Pulmonary artery endothelial cell (primary cell): ENCODE data around the gene CLOCK. TPM values are rescaled to one million over a fixed set of nuclear protein-coding genes. Genes with fewer than 3 reads are reported as not detected.

ENCODE experiments used
- DNase-seq: peaks from one replicate; pipeline ENCODE4 v3.0.0-alpha.2; 2011; ENCODE audit warnings: low read depth, low spot score
- total RNA-seq: library from RNA; depleted of rRNA; stranded (reverse); fragments of >200 nt; gene quantifications from 2 replicates; pipeline ENCODE4 v1.2.3, GENCODE V29; 2014

Gene CLOCK
- total RNA-seq, 1 donor from 2014 or later, result 21.4 TPM

DNA sequence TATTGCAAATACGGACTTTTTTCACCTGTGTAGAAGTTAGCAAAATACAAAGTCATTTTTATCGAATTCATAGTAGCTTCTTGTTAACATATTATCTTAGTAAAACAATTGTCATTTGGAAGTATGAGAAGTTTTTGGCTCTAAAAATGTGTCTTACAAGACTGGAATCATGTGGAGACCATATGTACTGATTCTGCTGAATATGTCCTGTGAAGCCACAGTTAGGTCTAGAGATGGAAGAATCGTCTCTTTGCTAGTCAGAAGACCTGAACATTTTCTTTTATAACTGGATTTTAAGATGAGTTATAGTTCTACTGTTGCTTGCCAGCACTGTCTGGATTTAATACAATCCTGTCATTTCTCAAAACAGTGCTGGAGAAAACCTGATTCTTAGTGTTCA lies 121.9 kb downstream of the CLOCK start:
- DNase-seq, result no peak

DNA sequence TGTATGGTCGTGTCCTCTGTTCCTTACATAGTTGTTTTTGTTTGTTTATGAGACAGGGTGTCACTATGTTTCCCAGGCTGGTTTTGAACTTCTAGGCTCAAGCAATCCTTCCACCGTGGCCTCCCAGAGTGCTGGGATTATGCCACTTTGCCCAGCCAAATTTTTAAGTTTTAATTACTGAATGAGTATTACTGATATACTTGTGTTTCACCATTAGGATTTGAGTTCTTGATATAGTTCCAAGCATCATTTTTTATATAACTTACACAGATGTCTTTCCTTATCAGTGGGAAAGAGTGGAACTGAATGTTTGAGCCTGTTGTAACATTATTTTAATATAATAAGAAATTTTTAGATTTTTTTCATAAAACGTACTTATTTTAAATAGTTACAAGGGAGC lies 130.5 kb downstream of the CLOCK start:
- DNase-seq, result no peak

DNA sequence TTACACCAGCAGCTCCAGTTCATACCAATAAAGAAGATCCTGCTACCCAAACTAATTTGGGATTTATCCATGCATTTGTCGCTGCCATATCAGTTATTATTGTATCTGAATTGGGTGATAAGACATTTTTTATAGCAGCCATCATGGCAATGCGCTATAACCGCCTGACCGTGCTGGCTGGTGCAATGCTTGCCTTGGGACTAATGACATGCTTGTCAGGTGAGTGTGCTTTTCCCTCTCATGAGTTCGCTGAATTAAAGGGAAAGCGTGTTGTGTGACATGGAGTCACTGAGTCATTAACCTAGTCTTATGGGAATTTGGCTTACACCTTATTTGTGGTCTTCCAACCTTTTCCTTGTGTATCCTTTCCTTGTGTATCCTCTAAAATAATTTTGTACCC lies 135.1 kb downstream of the CLOCK start:
- DNase-seq, result no peak

DNA sequence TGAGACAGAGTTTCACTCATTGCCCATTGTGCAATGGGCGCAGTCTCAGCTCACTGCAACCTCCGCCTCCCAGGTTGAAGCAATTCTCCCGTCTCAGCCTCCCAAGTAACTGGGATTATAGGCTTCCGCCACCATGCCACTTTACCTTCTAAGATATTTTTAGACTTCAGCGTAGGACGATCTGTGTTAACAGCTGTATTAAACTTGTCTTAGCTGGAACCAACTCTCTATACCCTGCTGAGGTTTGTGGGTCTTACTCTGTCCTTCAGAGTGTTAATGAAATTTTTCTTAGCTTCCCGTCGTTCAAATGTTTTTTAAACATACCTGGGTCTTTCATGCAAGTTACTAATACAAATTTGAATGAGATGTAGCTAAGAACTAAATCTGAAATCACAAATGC lies 136.3 kb downstream of the CLOCK start:
- DNase-seq, result no peak

DNA sequence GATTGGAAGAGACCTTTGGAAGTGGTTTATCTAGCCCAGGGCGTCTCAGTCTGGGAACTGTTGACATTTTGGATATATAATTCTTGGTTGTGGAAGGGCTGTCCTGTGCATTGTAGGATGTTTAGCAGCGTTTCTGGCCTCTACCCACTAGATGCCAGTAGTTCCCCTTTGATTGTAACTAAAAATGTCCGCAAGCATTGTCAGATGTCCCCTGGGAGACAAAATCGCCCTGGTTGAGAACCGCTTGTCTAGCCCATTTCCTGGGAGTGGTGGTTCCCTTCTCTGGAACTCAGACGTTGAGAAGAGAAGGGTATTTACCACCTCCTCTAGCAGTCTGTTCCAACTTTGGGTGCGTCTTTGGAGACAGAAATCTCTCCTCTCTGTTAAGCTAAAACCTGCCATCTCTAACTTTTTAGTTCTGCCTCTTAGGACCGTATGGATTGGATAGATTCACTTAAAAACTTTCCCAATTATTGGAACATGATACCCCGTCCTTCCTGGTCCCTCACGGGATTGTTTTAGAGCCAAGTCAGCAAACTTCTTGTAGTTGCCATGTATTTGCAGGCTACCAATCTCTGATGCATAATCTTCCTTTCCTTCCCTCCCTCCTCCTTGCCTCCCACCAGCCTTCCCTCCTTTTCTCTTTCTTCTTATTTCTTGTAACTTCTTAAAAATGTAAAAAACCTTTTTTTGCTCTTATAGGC lies 137.1 kb downstream of the CLOCK start:
- no peak for DNase-seq

DNA sequence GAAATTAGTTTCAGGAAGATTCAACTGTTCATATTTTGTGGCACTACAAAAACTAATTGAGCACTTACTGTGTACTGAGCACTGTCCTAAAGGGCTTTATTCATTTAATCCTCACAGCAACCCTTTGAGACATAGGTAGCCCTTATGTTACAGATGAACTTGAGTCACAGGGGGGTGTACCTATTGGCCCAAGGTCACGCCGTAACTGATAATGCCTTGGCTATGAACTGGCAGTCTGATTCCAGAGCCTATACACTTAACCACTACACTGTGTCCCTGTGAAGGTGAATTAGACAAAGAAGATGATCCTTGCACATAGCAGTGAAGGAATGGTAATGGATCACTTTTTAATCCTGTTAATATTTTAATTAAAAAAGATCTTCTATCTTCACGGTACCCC lies 138.9 kb downstream of the CLOCK start:
- DNase-seq, result no peak

DNA sequence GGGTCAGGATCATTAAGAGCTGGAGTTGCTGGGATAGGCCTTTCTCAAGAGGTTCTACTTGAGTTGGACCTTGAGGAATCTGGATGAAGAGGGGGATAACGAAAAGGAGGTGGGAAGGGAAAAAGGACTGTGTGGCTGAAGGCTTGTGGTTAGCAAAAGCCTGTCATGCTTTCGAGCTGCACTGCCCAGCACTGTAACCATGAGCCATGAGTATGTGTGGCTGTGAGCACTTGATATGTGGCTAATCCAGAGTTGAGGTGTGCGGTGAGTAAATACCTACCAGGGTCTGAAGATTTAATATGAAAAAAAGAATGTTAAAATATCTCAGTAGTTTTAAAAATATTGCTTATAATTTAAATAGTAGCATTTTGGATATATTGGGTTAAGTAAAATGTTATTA lies 139.6 kb downstream of the CLOCK start:
- DNase-seq, result no peak

DNA sequence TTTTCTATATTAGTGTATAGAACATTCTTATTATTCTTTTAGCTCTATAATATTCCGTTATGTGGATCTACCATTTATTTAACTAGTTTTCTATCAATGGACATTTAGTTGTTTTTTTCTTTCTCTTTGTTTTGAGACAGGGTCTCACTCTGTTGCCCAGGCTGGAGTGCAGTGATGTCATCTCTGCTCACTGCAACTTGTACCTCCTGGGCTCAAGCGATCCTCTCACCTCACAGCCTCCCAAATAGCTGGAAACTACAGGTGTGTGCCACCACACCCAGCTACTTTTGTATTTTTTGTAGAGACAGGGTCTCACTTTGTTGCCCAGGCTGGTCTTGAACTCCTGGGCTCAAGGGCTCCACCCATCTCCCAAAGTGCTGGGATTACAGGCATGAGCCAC lies 140.2 kb downstream of the CLOCK start:
- DNase-seq, result no peak

DNA sequence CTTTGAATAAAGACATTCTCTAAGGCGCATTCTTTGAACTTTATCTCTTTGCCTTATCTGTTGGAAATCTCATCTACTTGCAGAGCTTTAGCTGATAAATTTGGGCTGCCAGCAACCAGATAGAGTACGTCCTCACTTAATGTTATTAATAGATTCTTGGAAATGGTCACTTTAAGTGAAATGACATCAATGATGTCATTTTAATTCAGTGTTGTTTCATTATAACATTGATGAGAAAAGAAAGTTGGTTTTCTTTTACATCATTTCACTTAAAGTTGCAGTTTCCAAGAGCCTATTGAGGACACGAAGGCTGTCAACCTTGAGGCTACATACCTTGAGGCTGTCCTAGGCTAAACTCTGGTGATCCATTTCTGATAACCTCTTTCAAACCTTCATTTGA lies 141.6 kb downstream of the CLOCK start:
- no peak for DNase-seq

DNA sequence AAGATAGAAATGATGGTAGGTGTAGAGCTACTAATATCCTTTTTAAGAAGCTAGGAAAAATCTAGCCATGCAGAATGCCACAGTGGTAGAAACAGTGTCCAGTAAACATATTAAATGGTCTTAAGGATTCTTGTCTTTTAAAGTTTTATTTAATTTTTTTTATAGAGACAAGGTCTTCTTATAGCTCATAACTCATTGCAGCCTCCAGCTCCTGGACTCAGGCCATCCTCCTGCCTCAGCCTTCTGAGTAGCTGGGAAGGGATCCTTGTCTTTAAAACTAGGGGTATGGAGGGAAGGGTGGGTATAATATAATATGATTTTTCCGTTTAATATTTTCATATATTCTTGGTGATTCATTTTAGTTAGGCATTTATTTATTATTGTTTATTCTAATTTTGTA lies 147.1 kb downstream of the CLOCK start:
- no peak for DNase-seq

DNA sequence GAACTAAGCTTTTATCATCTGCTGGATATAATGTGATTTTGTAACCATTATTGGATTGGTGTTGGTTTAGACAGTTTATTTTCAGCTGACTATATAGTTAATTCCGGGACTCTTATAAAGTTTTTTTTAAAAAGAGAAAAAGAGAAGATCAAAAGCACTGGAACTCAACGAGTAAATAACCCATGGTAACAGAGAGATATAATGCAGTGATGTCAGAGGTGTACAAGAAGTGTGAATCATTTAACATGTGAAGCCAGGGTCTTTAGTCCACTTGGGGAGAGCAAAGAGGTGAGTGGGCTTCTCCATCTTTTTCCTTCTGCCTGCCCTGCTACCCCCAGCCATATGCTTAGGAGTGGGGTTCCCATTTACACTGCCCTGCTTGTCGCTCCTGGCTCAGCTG lies 147.7 kb downstream of the CLOCK start:
- DNase-seq, result no peak

DNA sequence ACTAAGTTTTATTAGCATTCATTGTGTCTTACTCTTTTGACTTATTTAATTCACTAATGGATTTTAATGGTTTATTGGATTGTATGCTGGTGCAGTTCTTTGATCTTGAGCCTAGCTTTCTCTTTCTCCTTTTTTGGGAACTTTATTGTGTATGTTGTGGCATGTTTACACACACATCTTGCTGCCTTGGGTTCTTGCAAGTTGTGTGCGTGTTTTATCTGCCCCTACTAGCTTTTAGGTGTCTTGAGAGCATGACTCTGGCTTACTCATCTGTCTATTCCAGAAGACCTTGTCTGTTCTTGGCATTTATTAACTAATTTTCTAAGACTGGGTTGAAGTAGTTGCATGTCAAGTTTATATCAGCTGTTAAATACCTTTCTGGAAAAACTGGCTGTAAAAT lies 148.2 kb downstream of the CLOCK start:
- DNase-seq, result no peak

DNA sequence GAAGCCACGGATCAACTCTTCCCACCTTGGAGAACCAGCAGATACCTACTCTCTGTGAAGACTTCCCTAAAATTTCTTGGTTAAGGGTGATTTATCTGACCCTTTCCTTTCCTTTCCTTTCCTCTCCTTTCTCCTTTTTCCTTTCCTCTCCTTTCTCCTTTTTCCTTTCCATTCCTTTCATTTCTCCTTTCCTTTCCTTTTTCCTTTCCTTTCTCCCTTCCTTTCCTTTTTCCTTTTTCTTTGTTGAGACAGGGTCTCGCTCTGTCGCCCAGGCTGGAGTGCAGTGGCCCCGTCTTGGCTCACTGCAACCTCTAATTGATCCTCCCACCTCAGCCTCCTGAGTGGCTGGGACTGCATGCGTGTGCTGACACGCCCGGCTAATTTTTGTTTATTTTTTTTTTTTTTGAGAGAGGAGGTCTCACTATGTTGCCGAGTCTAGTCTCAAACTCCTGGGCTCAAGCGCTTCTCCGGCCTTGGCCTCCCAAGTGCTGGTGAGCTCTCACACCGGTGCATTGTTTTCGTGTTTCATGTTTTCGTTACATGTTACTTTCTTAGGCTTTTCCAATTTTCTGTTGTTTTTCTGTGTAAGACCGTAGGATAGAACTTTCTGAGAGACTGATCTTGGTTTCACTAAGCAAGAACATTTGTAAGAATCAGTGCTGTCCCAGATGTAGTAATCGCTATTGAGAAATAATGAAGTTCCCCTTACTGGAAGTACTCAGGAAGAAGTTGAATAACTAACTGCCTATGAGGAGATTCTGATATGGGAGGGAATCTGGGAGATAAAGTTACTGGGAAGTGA lies 149.0 kb downstream of the CLOCK start:
- DNase-seq, result no peak

DNA sequence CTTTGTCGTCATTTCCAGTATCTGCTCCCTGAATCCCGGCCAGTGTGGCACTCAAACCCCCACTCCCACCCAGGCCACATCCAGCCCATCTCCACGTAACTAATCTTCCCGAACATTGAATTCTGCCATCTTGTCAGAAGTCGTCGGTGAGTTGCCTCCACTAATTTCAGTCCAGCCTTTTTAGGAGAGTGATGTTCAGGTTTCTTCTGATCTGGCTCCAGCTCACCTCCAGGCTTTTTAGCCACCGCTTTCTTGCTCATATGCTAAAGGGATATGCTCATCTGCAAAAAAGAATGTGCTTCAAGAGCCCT lies 149.6 kb downstream of the CLOCK start:
- DNase-seq, result no peak

DNA sequence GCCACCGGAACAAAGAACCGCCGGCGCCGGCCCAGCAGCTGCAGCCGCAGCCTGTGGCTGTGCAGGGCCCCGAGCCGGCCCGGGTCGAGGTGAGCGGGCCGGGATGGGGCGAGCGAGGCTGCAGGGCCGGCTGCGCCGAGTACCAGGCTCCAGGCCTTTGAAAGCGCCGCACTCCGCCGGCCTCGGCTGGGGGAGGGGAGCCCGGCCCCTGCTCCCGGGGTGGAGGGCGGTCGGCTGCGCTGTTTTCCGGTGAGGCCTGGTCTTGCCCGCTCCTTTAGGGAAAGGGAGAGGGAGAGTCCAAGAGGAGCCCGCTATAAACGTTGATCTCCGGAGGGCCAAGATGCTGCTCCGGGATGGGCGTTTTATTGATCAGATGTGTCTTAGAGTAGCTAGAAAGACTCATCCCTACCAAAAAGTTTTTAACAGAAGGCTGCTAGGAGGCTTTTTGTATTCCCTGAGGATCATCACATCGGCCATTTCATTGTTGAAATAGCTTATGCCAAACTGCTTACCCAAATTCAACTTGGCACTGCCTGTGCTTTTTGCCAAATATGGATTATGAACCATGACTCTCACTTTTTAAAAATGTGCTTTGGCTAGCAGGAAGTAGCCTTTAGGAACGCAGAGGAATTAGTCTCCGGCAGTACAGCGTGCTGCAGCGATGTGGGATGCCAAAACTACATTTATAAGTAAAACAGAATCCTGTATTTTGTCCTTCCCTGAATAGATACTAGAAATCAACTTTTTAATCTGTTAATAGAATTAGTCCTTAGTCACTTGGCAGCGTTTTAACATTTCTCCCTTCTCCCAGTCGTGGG lies 150.2 kb downstream of the CLOCK start:
- DNase-seq, result no peak

DNA sequence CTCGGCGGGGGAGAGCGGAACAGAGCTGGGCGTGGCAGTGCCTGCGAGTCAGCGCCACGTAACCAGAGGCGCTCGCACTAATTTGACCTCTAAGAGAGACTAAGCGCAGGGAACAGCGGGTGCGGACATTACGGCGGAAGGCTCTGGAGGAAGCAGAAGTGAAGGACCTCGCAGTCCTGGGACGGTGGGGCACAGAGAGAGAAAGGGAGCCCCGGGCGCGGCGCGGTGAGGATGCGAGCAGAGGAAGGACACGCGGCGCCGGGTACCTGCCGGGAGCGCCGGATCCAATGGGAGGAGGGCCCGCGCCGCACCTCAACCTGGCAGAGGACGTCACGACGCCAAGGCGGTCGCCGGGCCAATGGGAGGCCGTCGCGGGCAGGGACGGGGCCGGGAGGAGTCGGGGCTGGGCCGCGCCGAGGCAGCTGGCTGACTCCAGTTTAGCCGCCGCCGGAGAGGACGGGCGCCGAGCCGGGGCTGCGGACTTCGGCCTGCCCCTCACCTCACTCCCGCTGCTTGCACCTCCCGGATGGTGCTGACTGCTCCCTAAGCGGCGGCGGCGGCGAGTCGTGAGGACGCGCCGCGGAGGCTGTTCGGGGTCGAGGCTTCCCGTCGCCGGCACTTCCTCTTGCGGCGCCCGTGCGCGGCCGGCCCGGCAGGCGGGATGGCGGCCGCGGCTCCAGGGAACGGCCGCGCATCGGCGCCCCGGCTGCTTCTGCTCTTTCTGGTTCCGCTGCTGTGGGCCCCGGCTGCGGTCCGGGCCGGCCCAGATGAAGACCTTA lies 151.0 kb downstream of the CLOCK start, which contains the start of gene TMEM165:
Gene TMEM165 (plus strand): TSS at position 429 of the 779 bp plus-strand sequence. CDS start 233 bp downstream, at position 662.
- peak; percentile 54 for DNase-seq

DNA sequence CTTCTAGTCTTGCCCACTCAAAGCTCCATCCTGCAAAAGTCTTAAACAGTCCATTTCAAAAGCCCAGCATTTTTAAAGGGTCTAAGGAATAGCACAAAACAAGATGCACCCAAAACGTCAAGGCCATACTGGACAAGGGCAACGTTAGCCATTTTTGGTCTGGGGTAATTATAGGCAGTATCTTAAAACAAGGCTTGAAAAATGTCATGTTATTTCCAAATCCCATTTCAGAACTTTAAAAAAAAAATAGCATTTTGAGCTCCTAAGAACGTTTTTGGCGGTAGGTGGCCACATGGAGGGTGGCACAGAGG lies 151.5 kb downstream of the CLOCK start:
- no peak for DNase-seq

DNA sequence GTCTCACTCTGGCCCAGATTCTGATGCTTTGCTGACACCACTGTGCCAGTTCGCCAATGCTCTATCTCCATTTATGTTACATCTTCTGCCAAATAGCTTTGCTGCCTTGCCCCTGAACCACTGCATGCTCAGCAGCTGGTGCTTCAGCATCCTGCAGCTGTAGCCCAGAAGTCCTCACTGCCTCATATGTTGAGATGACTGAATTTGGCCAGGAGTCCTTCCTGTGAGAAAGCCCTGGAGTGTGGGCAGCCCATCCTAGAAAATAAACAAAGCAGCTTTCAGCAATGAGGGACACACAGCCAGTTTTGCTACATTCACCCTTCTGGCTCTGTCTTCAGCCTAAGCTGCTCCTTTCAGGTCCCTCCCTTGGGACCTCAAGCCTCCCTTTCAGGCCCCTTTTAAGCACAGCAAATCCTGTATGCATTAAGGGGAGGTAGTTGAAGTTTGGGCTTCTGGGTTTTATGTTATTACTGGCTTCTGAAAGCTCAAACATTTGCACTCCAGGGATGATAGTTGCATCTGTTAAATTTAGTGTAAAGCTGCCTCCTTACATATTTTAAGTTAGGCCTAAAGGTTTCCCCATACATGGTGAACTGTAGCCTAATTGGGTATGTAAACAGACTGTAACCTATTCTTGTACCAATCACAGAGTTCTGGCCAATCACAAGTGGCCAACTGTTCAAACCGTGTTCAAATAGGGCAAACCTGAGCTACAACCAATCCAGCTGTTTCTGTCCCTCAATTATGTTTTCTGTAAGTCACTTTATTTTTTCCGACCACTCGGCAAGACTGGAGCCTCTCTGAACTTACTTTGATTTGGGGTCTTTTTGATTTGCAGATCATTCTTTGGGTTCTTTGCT lies 153.0 kb downstream of the CLOCK start:
- no peak for DNase-seq

DNA sequence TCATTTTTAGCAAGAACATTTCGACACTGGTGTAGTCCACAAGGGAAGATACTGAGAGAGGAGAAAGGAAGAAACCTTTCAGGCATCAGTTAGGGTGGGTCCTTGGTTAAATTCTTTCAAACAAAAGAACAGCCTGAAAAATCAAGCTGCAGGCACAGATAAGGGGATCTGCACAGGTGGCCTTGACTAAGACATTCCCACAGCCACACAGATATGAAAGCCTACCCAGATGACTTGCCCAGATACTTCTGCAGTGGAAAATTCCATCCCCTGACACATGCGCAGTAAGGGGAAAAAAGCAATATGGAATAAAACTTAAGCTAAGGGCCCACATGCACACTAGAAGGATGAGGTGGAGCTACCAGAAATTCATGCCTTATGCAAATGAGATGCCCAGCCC lies 159.9 kb downstream of the CLOCK start:
- DNase-seq, result no peak

DNA sequence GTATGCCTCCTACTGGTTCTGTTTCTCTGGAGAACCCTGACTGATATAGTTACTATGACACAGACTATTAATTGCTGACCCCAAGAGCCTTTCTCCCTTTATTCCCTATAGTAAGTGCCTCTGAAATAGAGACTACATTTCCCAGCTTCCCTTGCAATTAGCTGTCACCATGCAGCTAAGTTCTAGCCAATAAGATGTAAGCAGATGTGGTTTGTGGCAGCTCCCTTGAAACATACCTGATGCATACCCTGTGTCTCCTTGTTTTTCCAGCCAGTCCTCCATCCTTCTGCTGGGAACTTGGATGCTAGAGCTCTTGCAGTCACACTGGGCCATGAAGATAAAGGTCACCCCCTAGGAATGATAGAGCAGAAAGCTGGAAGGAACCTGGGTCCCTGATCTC lies 160.6 kb downstream of the CLOCK start:
- DNase-seq, result no peak

DNA sequence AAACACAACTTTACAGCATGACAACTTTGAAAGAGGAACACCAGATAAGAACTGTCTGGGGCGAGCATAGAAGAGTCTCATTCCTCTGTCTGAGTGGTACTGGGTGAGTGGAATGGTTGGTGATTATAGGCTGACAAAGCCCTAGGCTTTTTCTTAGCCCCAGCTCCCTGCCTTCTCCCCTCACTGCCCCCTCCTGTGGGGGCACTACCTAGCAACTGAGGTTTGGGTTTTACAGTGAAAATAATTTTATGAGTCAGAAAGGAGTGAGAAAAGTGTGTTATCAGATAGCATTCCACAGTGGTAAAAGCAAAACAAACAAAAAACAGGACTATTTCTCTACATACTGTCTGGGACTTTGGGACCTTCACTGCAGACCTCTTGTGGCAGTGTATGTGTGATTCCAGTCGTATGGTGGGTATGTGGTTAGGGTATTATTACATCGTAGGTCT lies 161.5 kb downstream of the CLOCK start:
- no peak for DNase-seq
